Suprapubic skin (tissue), 4 donors: Measurements from ENCODE around the gene PDE1C.

Experiments
- CTCF ChIP-seq, 2 donors: fragments of 200-600 bp in 1 of 2; fragments of 450-650 bp in 1 of 2; sonication (generic) in 1 of 2; IDR thresholded peaks; one replicate each; pipeline ENCODE4 v1.5.1; 2016 to 2019; ENCODE audit warnings: antibody characterized with exemption in 2 of 2, mild to moderate bottlenecking in 1 of 2, moderate library complexity in 1 of 2
- EP300 ChIP-seq: sonication (generic); formaldehyde crosslinking; IDR thresholded peaks from one replicate; pipeline ENCODE4 v1.6.1; 2017; ENCODE audit warnings: antibody characterized with exemption
- POLR2A ChIP-seq, 2 donors: fragments of 450-650 bp; IDR thresholded peaks; one replicate each; pipeline ENCODE4 v1.6.1; 2017; ENCODE audit warnings: antibody characterized with exemption in 2 of 2, mild to moderate bottlenecking in 2 of 2, moderate library complexity in 2 of 2
- POLR2AphosphoS5 ChIP-seq, 3 donors: sonication (generic); formaldehyde crosslinking; IDR thresholded peaks; one replicate each; pipeline ENCODE4 v1.6.1; 2017; ENCODE audit warnings: antibody characterized with exemption in 3 of 3

GRCh38 chr7:31991846-31992245, 78.4 kb downstream of the PDE1C start:
- TF ChIP-seq CTCF (IDR thresholded peaks at IDR 0.05) (no peak), POLR2AphosphoS5 (IDR thresholded peaks at IDR 0.05) (no peak), EP300 (no peak), POLR2A (IDR thresholded peaks at IDR 0.05) (no peak)
